ENCODE measurements around the gene IGF2BP3.

- no peak for TF ChIP-seq CTCF (conservative IDR thresholded peaks at IDR 0.05; ENCODE audit: low read length)
- TF ChIP-seq EZH2phosphoT487 (IDR thresholded peaks at IDR 0.05; ENCODE audit: borderline replicate concordance, low read depth, low read length): no peak
Measured at GRCh38 chr7:23422384-23422783, 47.9 kb downstream of the IGF2BP3 start.
